IPS-NIHi7 (cell line): ENCODE results near the gene ESAM.

Experiments
- DNase-seq: peaks from one replicate; pipeline ENCODE4 v3.0.0; 2012; ENCODE audit warnings: mixed read lengths; ENCODE audit errors: extremely low spot score

ESAM gene

DNA sequence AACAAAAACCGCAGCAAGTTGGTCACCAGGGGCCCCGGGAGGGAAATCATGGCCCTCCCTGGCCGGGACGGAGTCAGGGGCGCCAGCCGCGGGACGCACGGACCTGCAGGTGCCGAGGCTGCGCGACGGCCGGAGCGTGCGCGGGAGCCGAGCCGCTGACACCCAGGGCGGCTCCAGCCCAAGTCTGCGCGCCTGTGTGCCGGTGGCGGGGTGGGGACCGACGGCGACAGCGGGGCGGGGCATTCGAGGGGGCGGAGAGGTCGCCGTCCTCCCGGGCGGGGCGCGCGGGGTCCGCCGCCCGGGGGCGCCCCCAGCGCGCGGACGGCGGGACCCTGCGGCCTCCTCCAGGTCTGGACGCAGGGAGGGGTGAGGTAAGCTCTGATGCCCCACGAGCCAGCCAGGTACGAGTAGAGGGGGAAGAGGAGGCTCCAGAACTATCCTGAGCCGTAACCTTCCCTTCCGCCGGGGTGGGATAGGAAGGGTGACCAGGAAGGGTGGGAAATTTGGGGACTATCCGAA, at the start of gene ESAM:
TSS of gene ESAM (minus strand) at position 186 of the 519 bp plus-strand sequence. CDS start at position 50, 136 bp downstream.
- DNase-seq: peak; percentile 40

DNA sequence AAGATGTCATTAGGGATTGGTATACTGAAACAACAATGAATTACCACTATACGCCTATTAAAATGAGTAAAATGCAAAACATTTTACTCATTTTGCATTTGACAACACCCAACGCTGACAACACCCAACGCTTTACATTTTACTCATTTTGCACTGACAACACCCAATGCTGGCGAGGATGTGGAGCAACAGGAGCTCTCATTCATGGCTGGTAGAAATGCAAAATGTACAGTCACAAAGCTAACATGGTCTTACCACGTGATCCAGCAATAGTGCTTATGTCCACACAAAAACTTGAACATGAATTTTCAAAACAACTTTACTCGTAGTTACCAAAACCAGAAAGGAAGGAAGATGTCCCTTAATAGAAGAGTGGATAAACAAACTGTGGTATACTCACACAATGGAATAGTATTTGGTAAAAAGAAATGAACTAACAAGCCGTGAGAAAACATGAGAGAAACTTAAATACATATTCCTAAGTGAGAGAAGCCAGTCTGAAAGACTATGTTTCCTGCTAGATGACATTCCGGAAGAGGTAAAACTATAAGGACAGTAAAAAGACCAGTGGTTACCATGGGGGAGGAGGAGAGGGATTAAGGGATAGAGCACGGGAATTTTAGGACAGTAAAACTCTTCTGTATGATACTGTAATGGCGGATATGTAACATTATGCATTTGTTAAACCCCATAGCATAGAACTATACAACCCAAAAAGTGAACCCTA, 49.5 kb upstream of the ESAM start:
- DNase-seq: no peak

GRCh38 chr11:124807660-124808270, 45.7 kb upstream of the ESAM start:
- DNase-seq: no peak

GRCh38 chr11:124807201-124807600, 45.1 kb upstream of the ESAM start:
- DNase-seq: no peak

GRCh38 chr11:124804884-124805283, 42.8 kb upstream of the ESAM start:
- DNase-seq: no peak

- DNase-seq: no peak
Measured at GRCh38 chr11:124801636-124802312, 39.7 kb upstream of the ESAM start.

DNA sequence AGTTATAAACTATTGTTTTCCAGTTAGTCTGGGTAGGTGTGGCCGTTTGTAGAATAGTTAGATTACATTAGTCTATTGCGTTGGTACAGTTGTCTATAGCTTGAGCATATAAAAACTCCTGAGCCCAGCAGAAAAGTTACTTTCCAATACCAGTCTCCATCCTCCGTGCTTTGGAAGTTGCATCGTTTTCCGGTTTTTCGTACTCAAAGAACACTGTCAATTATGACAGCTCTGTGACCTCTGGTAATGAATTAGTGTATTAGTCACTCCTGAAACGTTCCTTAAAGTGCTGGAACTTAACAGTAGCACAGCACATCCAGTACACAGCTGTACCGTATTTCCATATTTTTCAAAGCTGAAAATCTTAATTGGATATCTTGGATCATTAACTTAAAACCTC, 38.9 kb upstream of the ESAM start:
- DNase-seq: no peak

DNA sequence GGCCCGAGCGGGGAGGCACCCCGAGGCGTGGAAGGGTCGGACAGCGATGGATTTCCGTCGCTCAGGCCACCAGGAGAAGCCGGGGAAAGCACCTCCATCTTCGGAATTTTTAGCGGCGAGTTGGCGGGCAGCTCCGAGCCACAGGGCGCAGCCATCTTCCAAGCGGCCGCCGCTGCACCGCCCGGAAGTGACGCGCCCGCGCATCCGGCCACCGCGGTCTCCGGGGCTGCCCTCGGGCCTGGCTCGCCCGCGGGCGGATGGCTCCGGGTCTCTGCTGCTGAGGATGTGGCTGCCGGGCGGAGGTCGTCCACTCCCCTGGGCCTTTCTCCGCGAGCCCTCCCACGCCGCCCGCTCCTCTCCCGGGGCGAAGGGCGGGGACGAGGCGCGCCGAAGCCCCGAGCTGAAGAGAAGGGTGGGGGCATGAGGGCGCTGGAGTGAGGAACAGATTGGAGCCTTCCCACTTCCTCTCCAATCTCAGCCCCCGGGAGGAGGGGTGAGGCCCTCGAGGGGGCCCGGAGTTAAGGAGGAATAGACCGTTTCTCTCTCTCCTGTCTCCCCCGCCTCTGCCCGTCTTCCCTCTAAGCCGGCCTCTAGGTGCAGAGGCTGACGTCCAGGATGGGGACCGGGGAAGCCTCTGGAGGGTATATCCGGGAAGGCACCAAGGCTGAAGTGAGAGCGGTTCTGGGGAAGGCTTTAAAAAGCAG, 38.3 kb upstream of the ESAM start, which contains the start of gene MSANTD2:
TSS of gene MSANTD2 (minus strand) at position 181 of the 704 bp plus-strand sequence. CDS start at position 155, 26 bp downstream.
- peak; percentile 85 for DNase-seq

GRCh38 chr11:124799348-124800225, 37.5 kb upstream of the ESAM start:
- DNase-seq: peak; percentile 41

- DNase-seq: no peak
Measured at GRCh38 chr11:124798991-124799347, 36.9 kb upstream of the ESAM start.

- DNase-seq: no peak
Measured at GRCh38 chr11:124796312-124796711, 34.2 kb upstream of the ESAM start.

GRCh38 chr11:124793466-124794278, 31.6 kb upstream of the ESAM start:
- DNase-seq: peak; percentile 55

DNA sequence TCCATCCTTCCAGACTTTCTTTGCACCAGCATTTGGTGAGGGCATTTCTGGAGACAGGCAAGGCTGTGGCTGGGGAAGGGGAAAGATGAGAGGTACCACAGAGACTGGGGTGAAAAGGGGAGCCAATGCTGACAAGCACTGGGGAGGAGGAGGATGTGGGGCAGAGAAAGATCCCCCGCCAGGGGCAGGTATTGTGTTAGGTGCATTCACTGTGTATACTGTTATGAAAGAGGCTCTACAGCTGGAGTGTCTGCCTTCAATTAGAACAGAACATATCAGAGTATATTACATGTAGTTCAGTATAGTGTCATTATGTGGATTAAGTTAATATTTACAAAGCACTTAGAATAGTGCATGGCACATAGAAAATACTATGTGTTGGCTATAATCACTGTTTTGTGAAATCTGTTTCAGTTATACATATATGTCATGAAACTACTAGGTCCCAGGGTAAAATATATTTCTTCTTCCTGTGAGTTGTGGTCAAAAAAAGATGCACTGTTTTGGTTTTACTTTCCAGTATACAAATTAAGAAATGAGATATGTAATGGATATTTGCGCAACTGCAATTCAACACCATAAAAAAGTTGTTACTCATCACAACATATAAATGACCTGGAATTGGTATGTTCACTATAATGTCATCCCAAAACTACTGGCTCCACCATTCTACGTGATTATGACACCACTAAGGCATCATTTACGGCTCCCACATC, 29.7 kb upstream of the ESAM start:
- no peak for DNase-seq

GRCh38 chr11:124788521-124788920, 26.4 kb upstream of the ESAM start:
- no peak for DNase-seq

DNA sequence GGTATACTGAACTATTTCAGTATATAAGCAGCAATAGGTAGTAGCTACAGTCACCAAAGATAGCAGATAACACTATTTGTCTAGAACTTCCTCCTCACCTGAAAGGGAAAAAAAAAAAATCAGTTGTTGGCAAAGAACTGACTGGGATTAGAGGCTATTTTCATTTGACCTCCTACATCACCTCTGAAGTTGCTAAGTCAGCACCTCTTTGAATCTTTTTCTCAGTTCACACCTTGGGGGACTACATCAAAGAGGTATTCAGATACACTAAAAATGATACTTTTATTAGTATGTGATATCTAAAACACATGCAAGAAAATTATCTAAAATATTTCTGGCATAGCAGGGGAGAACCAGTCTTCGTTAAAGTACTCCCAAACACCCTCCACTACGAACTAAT, 22.0 kb upstream of the ESAM start:
- no peak for DNase-seq

DNA sequence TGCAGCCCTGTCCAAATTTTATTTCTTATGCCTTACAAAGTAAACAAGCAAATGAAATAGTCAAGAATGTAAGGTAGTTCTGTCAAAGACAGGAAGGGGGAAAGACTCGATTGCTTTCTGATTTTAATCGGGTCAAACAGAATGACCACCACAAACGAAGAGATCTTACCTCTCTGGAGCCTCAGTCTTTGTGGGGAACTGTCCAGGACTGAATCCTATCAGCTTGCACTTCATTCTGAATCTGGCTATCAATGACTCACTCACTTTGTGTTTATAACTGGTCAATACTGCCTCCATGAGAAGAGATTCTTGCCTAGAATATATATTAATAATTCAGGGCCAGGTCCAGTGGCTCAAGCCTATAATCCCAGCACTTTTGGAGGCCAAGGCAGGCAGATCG, 20.9 kb upstream of the ESAM start:
- no peak for DNase-seq

DNA sequence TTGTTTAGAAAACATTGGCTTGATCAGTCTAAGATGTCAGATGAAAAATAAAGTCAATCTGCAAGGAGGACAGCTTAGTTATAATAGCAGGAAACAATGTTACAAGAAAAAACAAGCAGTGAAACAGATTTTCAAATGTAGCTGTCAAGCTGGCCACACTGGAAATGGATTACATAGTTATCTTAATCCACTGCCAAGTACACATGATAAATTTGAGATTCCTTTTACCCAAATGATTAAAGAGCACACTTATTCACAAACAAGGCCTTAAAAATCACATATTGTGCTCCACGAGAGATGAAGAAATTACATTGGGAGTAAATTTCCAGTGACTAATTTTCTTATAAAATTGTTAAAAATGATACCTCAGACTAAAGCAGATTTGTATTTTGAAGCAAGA, 17.5 kb upstream of the ESAM start:
- DNase-seq: no peak

- peak; percentile 24 for DNase-seq
Measured at GRCh38 chr11:124778281-124778680, 16.2 kb upstream of the ESAM start.

GRCh38 chr11:124776865-124777645, 15.0 kb upstream of the ESAM start:
- no peak for DNase-seq
